NCI-H82 treated with DMSO at 0.1 percent for 48 hours (cell line): ENCODE results near the gene SLC13A4.
"Not testable (repeated sequence)": the region's sequence is repeated elsewhere in the genome, so short reads cannot be mapped to it uniquely, and the experiment has no call there.

Experiments
- DNase-seq: peaks from one replicate; lab custom pipeline; 2025; ENCODE audit not compliant: unreplicated experiment; lab: John Stamatoyannopoulos, UW

SLC13A4 gene

GRCh38 chr7:135753616-135754413, 25.8 kb upstream of the SLC13A4 start:
- DNase-seq = no peak

- no peak for DNase-seq
Observed at GRCh38 chr7:135748770-135749169, 20.8 kb upstream of the SLC13A4 start, which contains the start of gene FAM180A. Gene FAM180A, minus strand, starts transcription at chr7:135748813. Its CDS starts 233 bp downstream, at chr7:135748580.

- DNase-seq = no peak
Observed at GRCh38 chr7:135747366-135747765, 19.4 kb upstream of the SLC13A4 start.

GRCh38 chr7:135745703-135746312, 17.8 kb upstream of the SLC13A4 start:
- DNase-seq = no peak

GRCh38 chr7:135744938-135745702, 17.1 kb upstream of the SLC13A4 start:
- no peak for DNase-seq

- DNase-seq = no peak
Observed at GRCh38 chr7:135743907-135744731, 16.1 kb upstream of the SLC13A4 start.

- DNase-seq = no peak
Observed at GRCh38 chr7:135742371-135742770, 14.4 kb upstream of the SLC13A4 start.

- DNase-seq = no peak
Observed at GRCh38 chr7:135741905-135742304, 13.9 kb upstream of the SLC13A4 start.

GRCh38 chr7:135740889-135741288, 12.9 kb upstream of the SLC13A4 start:
- DNase-seq = no peak

GRCh38 chr7:135737306-135737647, 9.3 kb upstream of the SLC13A4 start:
- not testable (repeated sequence) for DNase-seq

- DNase-seq = no peak
Observed at GRCh38 chr7:135736586-135737305, 8.8 kb upstream of the SLC13A4 start.

- no peak for DNase-seq
Observed at GRCh38 chr7:135734343-135734689, 6.3 kb upstream of the SLC13A4 start.

GRCh38 chr7:135733603-135734342, 5.8 kb upstream of the SLC13A4 start:
- no peak for DNase-seq

GRCh38 chr7:135731131-135731530, 3.1 kb upstream of the SLC13A4 start:
- DNase-seq = no peak

GRCh38 chr7:135729230-135729629, 1.2 kb upstream of the SLC13A4 start:
- DNase-seq = no peak

- no peak for DNase-seq
Observed at GRCh38 chr7:135726911-135727673, 894 bp downstream of the SLC13A4 start.

- peak; percentile 70 for DNase-seq
Observed at GRCh38 chr7:135726276-135726788, 1.7 kb downstream of the SLC13A4 start.

- DNase-seq = no peak
Observed at GRCh38 chr7:135723411-135723810, 4.6 kb downstream of the SLC13A4 start.
